ENCODE data around the gene CAMK1G. TPM values are rescaled to one million over a fixed set of nuclear protein-coding genes. Genes with fewer than 3 reads are reported as not detected.

CAMK1G gene
- total and polyA plus RNA-seq, 9 of the 15 experiments (the other 6 are each of a cell fraction or from before 2014, with no cell fraction given): not detected

DNA sequence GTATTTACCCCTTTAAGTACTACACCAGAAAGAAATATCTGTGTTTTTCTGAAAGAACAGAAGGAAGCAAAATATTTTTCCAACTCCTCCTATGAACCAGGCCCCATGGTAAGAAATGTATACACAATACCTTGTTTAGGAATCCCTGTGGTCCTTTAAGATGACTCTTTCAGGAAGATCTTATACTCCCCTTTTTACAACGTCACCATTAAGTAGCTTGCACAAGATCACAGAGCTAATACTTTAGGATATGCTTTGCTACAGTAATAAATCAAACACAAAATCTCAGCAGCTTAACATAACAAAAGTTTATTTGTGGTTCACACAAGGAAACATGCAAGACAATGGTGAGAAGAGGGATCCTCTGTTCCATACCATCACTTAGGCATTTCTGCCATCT lies 77.6 kb downstream of the CAMK1G start:
- Histone ChIP-seq H4K20me1 (replicated peaks; ENCODE audit: control insufficient read depth, insufficient read depth, low read length) (no peaks in the 10 kb centered on the region), H3K79me2 (ENCODE audit: control insufficient read depth, insufficient read depth, low read length) (no peaks in the 10 kb centered on the region), H3K9me3 (replicated peaks; ENCODE audit: control insufficient read depth, insufficient read depth, low read depth, low read length) (no peaks in the 10 kb centered on the region), H3K4me2 (ENCODE audit: insufficient read depth, low read length) (no peak overlapping the region), H3K9ac (ENCODE audit: insufficient read depth in 1 of 2, low read depth in 2 of 2, low read length in 2 of 2) (no peak overlapping the region), H3K27me3 (ENCODE audit: control insufficient read depth in 2 of 2, insufficient read depth in 2 of 2, low read length in 2 of 2) (peaks cover 0 to 3% of the 10 kb centered on the region in 2 experiments; a peak in 2 of 5 replicates), H3K4me1 (replicated peaks in 1 of 2; ENCODE audit: control insufficient read depth in 2 of 2, insufficient read depth in 2 of 2, low read length in 2 of 2) (peaks cover 5 to 6% of the 10 kb centered on the region in 2 experiments; a peak in 3 of 5 replicates), H3K4me3 (no peak overlapping the region), H3K27ac (ENCODE audit: extremely low read depth, low read depth, low read length) (no peak overlapping the region), H3K9me1 (ENCODE audit: control insufficient read depth, insufficient read depth, low read length) (no peaks in the 10 kb centered on the region), H3K36me3 (ENCODE audit: control insufficient read depth, insufficient read depth, low read length) (no peaks in the 10 kb centered on the region), H2AFZ (ENCODE audit: low read depth, low read length) (no peak overlapping the region)
- POLR2A ChIA-PET: interaction anchor here (0.8 to 1.0 kb wide), 3 partner anchors 8 to 13 kb away, joined by 3 read pairs; partner anchors contain the start of gene LAMB3
- no peak for DNase-seq (ENCODE audit: extremely low read depth in 1 of 4, low spot score in 3 of 4)
- TF ChIP-seq ZNF253 (CRISPR knock-in tag; conservative IDR thresholded peaks at IDR 0.05) (no peak), HMGN3 (IDR thresholded peaks at IDR 0.05; ENCODE audit: borderline replicate concordance, extremely low read depth, insufficient read length, low read depth, low read length) (no peak), TFAM (CRISPR knock-in tag; conservative IDR thresholded peaks at IDR 0.05) (no peak), POLR2AphosphoS5 (IDR thresholded peaks at IDR 0.05; ENCODE audit: control insufficient read depth, insufficient read depth, low read depth, low read length) (no peak), MAFG (tag; conservative IDR thresholded peaks at IDR 0.05) (no peak), FOXO4 (CRISPR knock-in tag; IDR thresholded peaks at IDR 0.05) (no peak), POLR3G (IDR thresholded peaks at IDR 0.05; ENCODE audit: extremely low read depth, insufficient read length, insufficient replicate concordance) (no peak), CHD2 (IDR thresholded peaks at IDR 0.05; ENCODE audit: low read depth, low read length) (no peak), RNF2 (IDR thresholded peaks at IDR 0.05) (no peak), CSDE1 (IDR thresholded peaks at IDR 0.05) (no peak), JUN (IDR thresholded peaks at IDR 0.05; ENCODE audit: borderline replicate concordance, low read depth, low read length) (no peak), JUN (CRISPR knock-in tag; IDR thresholded peaks at IDR 0.05; ENCODE audit: borderline replicate concordance) (no peak), OTX1 (CRISPR knock-in tag; IDR thresholded peaks at IDR 0.05) (no peak)
- TF ChIP-seq, protein P1, sequence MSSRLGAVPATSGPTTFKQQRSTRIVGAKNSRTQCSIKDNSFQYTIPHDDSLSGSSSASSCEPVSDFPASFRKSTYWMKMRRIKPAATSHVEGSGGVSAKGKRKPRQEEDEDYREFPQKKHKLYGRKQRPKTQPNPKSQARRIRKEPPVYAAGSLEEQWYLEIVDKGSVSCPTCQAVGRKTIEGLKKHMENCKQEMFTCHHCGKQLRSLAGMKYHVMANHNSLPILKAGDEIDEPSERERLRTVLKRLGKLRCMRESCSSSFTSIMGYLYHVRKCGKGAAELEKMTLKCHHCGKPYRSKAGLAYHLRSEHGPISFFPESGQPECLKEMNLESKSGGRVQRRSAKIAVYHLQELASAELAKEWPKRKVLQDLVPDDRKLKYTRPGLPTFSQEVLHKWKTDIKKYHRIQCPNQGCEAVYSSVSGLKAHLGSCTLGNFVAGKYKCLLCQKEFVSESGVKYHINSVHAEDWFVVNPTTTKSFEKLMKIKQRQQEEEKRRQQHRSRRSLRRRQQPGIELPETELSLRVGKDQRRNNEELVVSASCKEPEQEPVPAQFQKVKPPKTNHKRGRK (tag; IDR thresholded peaks at IDR 0.05): no peak
- TF ChIP-seq, protein P2, sequence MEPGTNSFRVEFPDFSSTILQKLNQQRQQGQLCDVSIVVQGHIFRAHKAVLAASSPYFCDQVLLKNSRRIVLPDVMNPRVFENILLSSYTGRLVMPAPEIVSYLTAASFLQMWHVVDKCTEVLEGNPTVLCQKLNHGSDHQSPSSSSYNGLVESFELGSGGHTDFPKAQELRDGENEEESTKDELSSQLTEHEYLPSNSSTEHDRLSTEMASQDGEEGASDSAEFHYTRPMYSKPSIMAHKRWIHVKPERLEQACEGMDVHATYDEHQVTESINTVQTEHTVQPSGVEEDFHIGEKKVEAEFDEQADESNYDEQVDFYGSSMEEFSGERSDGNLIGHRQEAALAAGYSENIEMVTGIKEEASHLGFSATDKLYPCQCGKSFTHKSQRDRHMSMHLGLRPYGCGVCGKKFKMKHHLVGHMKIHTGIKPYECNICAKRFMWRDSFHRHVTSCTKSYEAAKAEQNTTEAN (CRISPR knock-in tag; IDR thresholded peaks at IDR 0.05): no peak
- intact Hi-C loops (cut with micrococcal nuclease): no loop called here
- in situ Hi-C loops (cut with MboI): no loop called here
- BruUV-seq (replicated peaks): no TSS peak
- CTCF ChIA-PET (ENCODE audit: low intra/inter-chr PET ratio): no interaction called here
- 5% methylated on average over 1 of the region's 1 CpG for WGBS (ENCODE audit: insufficient coverage, low coverage, missing lambda C conversion rate)
- no peak for FAIRE-seq
- no peak for ATAC-seq
